Mesenteric fat pad (tissue), 1 donor: ENCODE data around the gene WRNIP1. TPM values are rescaled to one million over a fixed set of nuclear protein-coding genes. Genes with fewer than 3 reads are reported as not detected.
"Not testable (repeated sequence)": the region's sequence is repeated elsewhere in the genome, so short reads cannot be mapped to it uniquely, and the experiment has no call there.

Source experiments
- DNase-seq: peaks from one replicate; pipeline ENCODE4 v3.0.0-alpha.2; 2020; ENCODE audit warnings: low spot score
- total RNA-seq: library from RNA; stranded (reverse); fragmentation: NEBNext Ultra II Directional; extraction: Animal tissue kit (Norgen Biotek cat#: 25700); gene quantifications from one replicate; pipeline ENCODE4 v1.2.1, GENCODE V29; 2021
- donor health status: DM: yes; HTN: yes; CAD: no.

Gene WRNIP1
- total RNA-seq, 1 donor from 2014 or later = 24.5 TPM

GRCh38 chr6:2760882-2761842, 4.0 kb upstream of the WRNIP1 start:
- DNase-seq = no peak

- DNase-seq = not testable (repeated sequence)
Measured at GRCh38 chr6:2762868-2763267, 2.3 kb upstream of the WRNIP1 start.

GRCh38 chr6:2763345-2763841, 1.8 kb upstream of the WRNIP1 start:
- DNase-seq = no peak

- no peak for DNase-seq
Measured at GRCh38 chr6:2763876-2764540, 1.2 kb upstream of the WRNIP1 start.

- no peak for DNase-seq
Measured at GRCh38 chr6:2764610-2765165, 505 bp upstream of the WRNIP1 start.

- no peak for DNase-seq
Measured at GRCh38 chr6:2765896-2766766, 938 bp downstream of the WRNIP1 start.

- DNase-seq = no peak
Measured at GRCh38 chr6:2766767-2767656, 1.8 kb downstream of the WRNIP1 start.

- no peak for DNase-seq
Measured at GRCh38 chr6:2767657-2768524, 2.7 kb downstream of the WRNIP1 start.

- DNase-seq = no peak
Measured at GRCh38 chr6:2768696-2769095, 3.5 kb downstream of the WRNIP1 start.

GRCh38 chr6:2770171-2770570, 5.0 kb downstream of the WRNIP1 start:
- DNase-seq = no peak

GRCh38 chr6:2771079-2771478, 5.9 kb downstream of the WRNIP1 start:
- no peak for DNase-seq

GRCh38 chr6:2772840-2773239, 7.6 kb downstream of the WRNIP1 start:
- no peak for DNase-seq

GRCh38 chr6:2773449-2773848, 8.3 kb downstream of the WRNIP1 start:
- no peak for DNase-seq

GRCh38 chr6:2775003-2775402, 9.8 kb downstream of the WRNIP1 start:
- DNase-seq = no peak

GRCh38 chr6:2777249-2777648, 12.1 kb downstream of the WRNIP1 start:
- DNase-seq = no peak

- DNase-seq = no peak
Measured at GRCh38 chr6:2780102-2780737, 15.0 kb downstream of the WRNIP1 start.

GRCh38 chr6:2781685-2782355, 16.6 kb downstream of the WRNIP1 start:
- DNase-seq = no peak

GRCh38 chr6:2782356-2782708, 17.1 kb downstream of the WRNIP1 start:
- DNase-seq = no peak
